GM19397 (cell line): ENCODE results near the gene NFASC.

Experiments
- ATAC-seq: cut with Tn5 transposase; IDR thresholded peaks from one replicate; pipeline ENCODE4 v1.9.1; 2021; ENCODE audit warnings: mild to moderate bottlenecking, moderate library complexity; ENCODE audit not compliant: unreplicated experiment

NFASC gene

GRCh38 chr1:204927673-204928641, 57.3 kb downstream of the NFASC start:
- ATAC-seq, result no peak

- ATAC-seq, result no peak
Measured at GRCh38 chr1:204928671-204929486, 58.2 kb downstream of the NFASC start.

- ATAC-seq, result no peak
Measured at GRCh38 chr1:204929487-204930154, 59.0 kb downstream of the NFASC start.

- ATAC-seq, result no peak
Measured at GRCh38 chr1:204930155-204930523, 59.5 kb downstream of the NFASC start.

GRCh38 chr1:204931313-204931712, 60.7 kb downstream of the NFASC start:
- ATAC-seq, result no peak

GRCh38 chr1:204931768-204932572, 61.3 kb downstream of the NFASC start:
- ATAC-seq, result no peak

GRCh38 chr1:204932573-204932909, 61.9 kb downstream of the NFASC start:
- ATAC-seq, result no peak

GRCh38 chr1:204935155-204935554, 64.5 kb downstream of the NFASC start:
- no peak for ATAC-seq

GRCh38 chr1:204936765-204937164, 66.1 kb downstream of the NFASC start:
- no peak for ATAC-seq

GRCh38 chr1:204937901-204938300, 67.2 kb downstream of the NFASC start:
- no peak for ATAC-seq

- ATAC-seq, result no peak
Measured at GRCh38 chr1:204940591-204940990, 69.9 kb downstream of the NFASC start.

- no peak for ATAC-seq
Measured at GRCh38 chr1:204941421-204942338, 71.0 kb downstream of the NFASC start.

GRCh38 chr1:204943495-204943894, 72.8 kb downstream of the NFASC start:
- ATAC-seq, result no peak

- ATAC-seq, result no peak
Measured at GRCh38 chr1:204944662-204945061, 74.0 kb downstream of the NFASC start.

GRCh38 chr1:204945565-204945977, 74.9 kb downstream of the NFASC start:
- no peak for ATAC-seq

- ATAC-seq, result no peak
Measured at GRCh38 chr1:204946640-204947039, 76.0 kb downstream of the NFASC start.

- ATAC-seq, result no peak
Measured at GRCh38 chr1:204947338-204947737, 76.7 kb downstream of the NFASC start.

- ATAC-seq, result no peak
Measured at GRCh38 chr1:204947747-204948146, 77.1 kb downstream of the NFASC start.

- ATAC-seq, result no peak
Measured at GRCh38 chr1:204950353-204951001, 79.8 kb downstream of the NFASC start.
